ENCODE measurements around the gene MAN1A2.

DNA sequence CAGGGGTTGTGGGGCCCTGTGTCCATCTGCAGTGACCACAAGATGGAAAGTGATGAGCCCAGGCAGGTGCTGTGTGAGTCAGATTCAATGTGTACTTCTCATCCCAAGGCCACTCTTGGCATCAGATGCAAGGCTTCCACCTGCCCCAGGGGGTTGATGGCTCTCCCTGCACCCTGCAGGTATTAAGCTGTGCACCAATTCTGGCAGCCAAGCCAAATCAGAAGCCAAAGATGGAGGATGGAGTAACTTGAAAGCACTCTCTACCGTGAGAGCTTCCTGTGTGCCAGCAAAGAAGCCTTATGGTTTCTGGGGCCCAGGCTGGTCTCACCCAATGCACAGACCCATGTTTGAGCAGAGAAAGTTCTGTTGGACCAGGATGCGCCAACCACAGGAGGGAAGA, 194.3 kb downstream of the MAN1A2 start:
- TF ChIP-seq, protein P1, sequence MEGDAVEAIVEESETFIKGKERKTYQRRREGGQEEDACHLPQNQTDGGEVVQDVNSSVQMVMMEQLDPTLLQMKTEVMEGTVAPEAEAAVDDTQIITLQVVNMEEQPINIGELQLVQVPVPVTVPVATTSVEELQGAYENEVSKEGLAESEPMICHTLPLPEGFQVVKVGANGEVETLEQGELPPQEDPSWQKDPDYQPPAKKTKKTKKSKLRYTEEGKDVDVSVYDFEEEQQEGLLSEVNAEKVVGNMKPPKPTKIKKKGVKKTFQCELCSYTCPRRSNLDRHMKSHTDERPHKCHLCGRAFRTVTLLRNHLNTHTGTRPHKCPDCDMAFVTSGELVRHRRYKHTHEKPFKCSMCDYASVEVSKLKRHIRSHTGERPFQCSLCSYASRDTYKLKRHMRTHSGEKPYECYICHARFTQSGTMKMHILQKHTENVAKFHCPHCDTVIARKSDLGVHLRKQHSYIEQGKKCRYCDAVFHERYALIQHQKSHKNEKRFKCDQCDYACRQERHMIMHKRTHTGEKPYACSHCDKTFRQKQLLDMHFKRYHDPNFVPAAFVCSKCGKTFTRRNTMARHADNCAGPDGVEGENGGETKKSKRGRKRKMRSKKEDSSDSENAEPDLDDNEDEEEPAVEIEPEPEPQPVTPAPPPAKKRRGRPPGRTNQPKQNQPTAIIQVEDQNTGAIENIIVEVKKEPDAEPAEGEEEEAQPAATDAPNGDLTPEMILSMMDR (IDR thresholded peaks at IDR 0.05; ENCODE audit: borderline replicate concordance, extremely low read depth, low read length, poor library complexity, severe bottlenecking), result no peak
- TF ChIP-seq EZH2 (IDR thresholded peaks at IDR 0.05; ENCODE audit: borderline replicate concordance, low read depth, low read length, severe bottlenecking), result no peak

Data from DND-41 (cell line).